Keratinocyte (primary cell): ENCODE data around the gene MCF2L2. TPM values are rescaled to one million over a fixed set of nuclear protein-coding genes. Genes with fewer than 3 reads are reported as not detected.

Experiments
- DNase-seq: peaks from one replicate; pipeline ENCODE4 v3.0.0-alpha.2; 2011; ENCODE audit warnings: low read depth, missing footprints, low spot score
- FAIRE-seq: peaks from 2 replicates; lab custom pipeline; 2011; peaks lifted over from hg19 to GRCh38; lab: Jason Lieb, UNC
- H2AFZ ChIP-seq: 2 replicates; pipeline ENCODE4 v1.6.0; 2012; ENCODE audit warnings: low read length, control low read depth, inconsistent platforms; ENCODE audit not compliant: control insufficient read depth
- H3K27ac ChIP-seq: 2 replicates; pipeline ENCODE4 v1.5.1; 2011; ENCODE audit warnings: low read length; ENCODE audit not compliant: control insufficient read depth, insufficient read depth
- H3K27me3 ChIP-seq: 3 replicates; pipeline ENCODE4 v1.6.0; 2011; ENCODE audit warnings: low read length; ENCODE audit not compliant: control insufficient read depth, insufficient read depth; ENCODE audit errors: extremely low read depth
- H3K36me3 ChIP-seq, 2 experiments: 2 replicates in 1 of 2; 3 replicates in 1 of 2; pipeline ENCODE4 v1.5.1; 2011; ENCODE audit warnings: low read length in 2 of 2, mild to moderate bottlenecking in 1 of 2; ENCODE audit not compliant: control insufficient read depth in 2 of 2, insufficient read depth in 2 of 2; ENCODE audit errors: extremely low read depth in 1 of 2
- H3K4me1 ChIP-seq: 3 replicates; pipeline ENCODE4 v1.5.1; 2011; ENCODE audit warnings: low read length; ENCODE audit not compliant: control insufficient read depth, insufficient read depth; ENCODE audit errors: extremely low read depth
- H3K4me2 ChIP-seq: 3 replicates; pipeline ENCODE4 v1.6.0; 2011; ENCODE audit warnings: low read depth, low read length; ENCODE audit not compliant: control insufficient read depth, insufficient read depth; ENCODE audit errors: extremely low read depth
- H3K4me3 ChIP-seq, 3 experiments: fragments of 200-600 bp in 1 of 3; sonication (generic) in 1 of 3; 2 replicates in 2 of 3; 3 replicates in 1 of 3; pipeline ENCODE4 v1.5.1; 2011 to 2016; ENCODE audit warnings: low read length in 3 of 3, mild to moderate bottlenecking in 3 of 3, control low read depth in 2 of 3, inconsistent platforms in 1 of 3, low read depth in 1 of 3, mixed read lengths in 1 of 3, mixed run types in 1 of 3, moderate library complexity in 1 of 3; ENCODE audit not compliant: control insufficient read depth in 2 of 3, insufficient read depth in 2 of 3; ENCODE audit errors: extremely low read depth in 1 of 3
- H3K79me2 ChIP-seq: 2 replicates; pipeline ENCODE4 v1.6.0; 2012; ENCODE audit warnings: low read length; ENCODE audit not compliant: control insufficient read depth, insufficient read depth
- H3K9ac ChIP-seq: 3 replicates; pipeline ENCODE4 v1.6.0; 2011; ENCODE audit warnings: low read length; ENCODE audit not compliant: control insufficient read depth, insufficient read depth; ENCODE audit errors: extremely low read depth
- H3K9me1 ChIP-seq: 3 replicates; pipeline ENCODE4 v1.6.0; 2011; ENCODE audit warnings: low read length; ENCODE audit not compliant: control insufficient read depth, insufficient read depth; ENCODE audit errors: extremely low read depth
- H3K9me3 ChIP-seq: 2 replicates; pipeline ENCODE4 v1.5.1; 2012; ENCODE audit warnings: low read depth, low read length; ENCODE audit not compliant: control insufficient read depth
- H4K20me1 ChIP-seq: 3 replicates; pipeline ENCODE4 v1.6.0; 2011; ENCODE audit warnings: low read length; ENCODE audit not compliant: control insufficient read depth, insufficient read depth; ENCODE audit errors: extremely low read depth
- EZH2 ChIP-seq: IDR thresholded peaks from one replicate; pipeline ENCODE4 v1.6.1; 2012; ENCODE audit warnings: inconsistent platforms, mild to moderate bottlenecking, low read length, moderate library complexity
- dilution Hi-C: fragments of 300-500 bp; cut with MboI; formaldehyde crosslinking; loops from one replicate; pipeline ENCODE4 v1.7.0; 2020; ENCODE audit warnings: low sequenced_read_pairs; ENCODE audit not compliant: extremely low pct_ligation_motif_present
- polyA plus RNA-seq, 5 experiments: library from polyadenylated mRNA; depleted of rRNA in 3 of 5; stranded (reverse) in 3 of 5; stranded (forward) in 1 of 5; unstranded in 1 of 5; fragments of >200 nt; gene quantifications; 1 replicate in 1 of 5; 2 replicates in 3 of 5; 3 replicates in 1 of 5; pipeline versions ENCODE4 v1.2.1 to v1.2.3, GENCODE V29; 2011 to 2012; ENCODE audit warnings: missing spikeins in 2 of 5, low read depth in 1 of 5, low replicate concordance in 1 of 5
- TF ChIP-seq, protein P1 (sequence below), 3 experiments: IDR thresholded peaks in 1 of 3; conservative IDR thresholded peaks in 1 of 3; optimal IDR thresholded peaks in 1 of 3; 2 replicates in 2 of 3; 3 replicates in 1 of 3; pipeline versions ENCODE3 to v1.5.1; 2011; ENCODE audit warnings: low read length in 3 of 3, mild to moderate bottlenecking in 3 of 3, moderate library complexity in 2 of 3, control low read depth in 1 of 3, inconsistent platforms in 1 of 3; ENCODE audit not compliant: insufficient read depth in 2 of 3; ENCODE audit errors: extremely low read depth in 1 of 3

The MCF2L2 gene
- polyA plus RNA-seq, 1 donor (not counting 4 experiments of a cell fraction or from before 2014, with no cell fraction given), result 0.26 TPM

DNA sequence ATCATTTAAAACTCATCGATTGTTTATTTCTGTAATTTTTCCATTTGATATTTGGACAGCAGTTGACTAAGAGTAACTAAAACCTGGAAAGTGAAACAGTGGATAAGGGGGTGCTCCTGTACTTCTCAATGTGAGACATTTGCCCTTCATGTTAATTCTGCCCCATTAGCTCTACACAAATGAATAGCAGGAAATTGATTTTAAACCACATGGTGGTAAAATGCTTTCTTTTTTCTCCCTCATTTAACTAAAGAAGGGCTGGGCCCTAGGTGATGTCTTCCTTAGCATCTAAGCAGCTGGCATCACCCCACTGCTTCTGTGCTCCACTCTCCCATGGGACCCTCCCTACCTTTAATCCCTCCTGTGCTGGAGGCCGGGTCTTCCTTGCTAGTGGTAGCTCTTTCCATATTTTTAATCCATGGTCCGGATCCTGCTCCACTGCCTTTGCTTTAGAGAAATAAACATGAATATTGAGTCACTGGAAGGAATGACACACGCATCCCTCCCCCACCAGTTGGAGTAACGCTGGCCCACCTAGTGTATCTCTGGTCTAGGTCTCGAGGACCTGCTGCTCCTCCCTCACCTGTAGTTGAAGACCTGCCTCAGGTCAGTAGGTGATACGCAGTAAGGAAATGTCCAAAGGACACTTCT, 235.6 kb downstream of the MCF2L2 start:
- no peaks in the 10 kb centered on the region for H3K27me3 ChIP-seq
- no peak for DNase-seq

DNA sequence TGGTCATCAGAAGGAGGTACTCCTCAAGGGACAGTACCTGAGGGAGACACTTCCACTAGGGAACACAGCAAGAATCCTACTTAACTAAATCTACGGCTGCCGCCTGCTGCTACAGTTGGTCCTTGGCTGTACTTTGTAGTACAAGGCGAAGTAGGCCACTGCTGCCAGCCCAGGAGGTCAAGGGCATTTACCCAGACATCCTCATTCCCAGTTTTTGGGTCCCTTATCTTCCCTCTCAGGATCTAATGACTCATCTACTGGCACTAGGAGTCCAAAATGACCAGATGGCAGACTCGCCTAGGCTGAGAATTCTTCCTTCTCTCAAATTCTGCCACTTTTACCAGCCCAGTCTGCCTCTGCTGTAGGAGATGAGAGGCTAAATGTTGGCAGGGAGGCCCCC, 238.8 kb downstream of the MCF2L2 start:
- H3K9me3 ChIP-seq, result no peaks in the 10 kb centered on the region
- no peak overlapping the region for H3K27ac ChIP-seq
- no peaks in the 10 kb centered on the region for H3K27me3 ChIP-seq
- no peaks in the 10 kb centered on the region for H4K20me1 ChIP-seq
- H3K79me2 ChIP-seq, result no peaks in the 10 kb centered on the region
- dilution Hi-C loops, result no loop called here
- no peak overlapping the region for H2AFZ ChIP-seq
- H3K4me2 ChIP-seq, result no peak overlapping the region
- no peaks in the 10 kb centered on the region for H3K36me3 ChIP-seq
- H3K9ac ChIP-seq, result no peak overlapping the region
- TF ChIP-seq, protein P1, sequence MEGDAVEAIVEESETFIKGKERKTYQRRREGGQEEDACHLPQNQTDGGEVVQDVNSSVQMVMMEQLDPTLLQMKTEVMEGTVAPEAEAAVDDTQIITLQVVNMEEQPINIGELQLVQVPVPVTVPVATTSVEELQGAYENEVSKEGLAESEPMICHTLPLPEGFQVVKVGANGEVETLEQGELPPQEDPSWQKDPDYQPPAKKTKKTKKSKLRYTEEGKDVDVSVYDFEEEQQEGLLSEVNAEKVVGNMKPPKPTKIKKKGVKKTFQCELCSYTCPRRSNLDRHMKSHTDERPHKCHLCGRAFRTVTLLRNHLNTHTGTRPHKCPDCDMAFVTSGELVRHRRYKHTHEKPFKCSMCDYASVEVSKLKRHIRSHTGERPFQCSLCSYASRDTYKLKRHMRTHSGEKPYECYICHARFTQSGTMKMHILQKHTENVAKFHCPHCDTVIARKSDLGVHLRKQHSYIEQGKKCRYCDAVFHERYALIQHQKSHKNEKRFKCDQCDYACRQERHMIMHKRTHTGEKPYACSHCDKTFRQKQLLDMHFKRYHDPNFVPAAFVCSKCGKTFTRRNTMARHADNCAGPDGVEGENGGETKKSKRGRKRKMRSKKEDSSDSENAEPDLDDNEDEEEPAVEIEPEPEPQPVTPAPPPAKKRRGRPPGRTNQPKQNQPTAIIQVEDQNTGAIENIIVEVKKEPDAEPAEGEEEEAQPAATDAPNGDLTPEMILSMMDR (optimal IDR thresholded peaks at IDR 0.05 in 1 of 3, IDR thresholded peaks at IDR 0.05 in 1 of 3, conservative IDR thresholded peaks at IDR 0.05 in 1 of 3; ENCODE audit: extremely low read depth in 1 of 3, insufficient read depth in 2 of 3, low read length in 3 of 3), result no peak
- TF ChIP-seq EZH2, result no peak
- H3K4me3 ChIP-seq, result no peak overlapping the region
- no peak for FAIRE-seq
- no peaks in the 10 kb centered on the region for H3K9me1 ChIP-seq
- H3K4me1 ChIP-seq, result peaks cover 13% of the 10 kb centered on the region
- no peak for DNase-seq

More for the DNA sequence above, 235.6 kb downstream of the MCF2L2 start:
- Histone ChIP-seq H4K20me1 (no peaks in the 10 kb centered on the region), H3K9ac (no peak overlapping the region), H3K9me1 (no peaks in the 10 kb centered on the region), H3K27ac (no peak overlapping the region), H2AFZ (no peak overlapping the region), H3K9me3 (no peaks in the 10 kb centered on the region), H3K36me3 (no peaks in the 10 kb centered on the region), H3K79me2 (no peaks in the 10 kb centered on the region), H3K4me2 (no peak overlapping the region), H3K4me3 (no peak overlapping the region), H3K4me1 (no peaks in the 10 kb centered on the region)
- TF ChIP-seq, protein P1 (optimal IDR thresholded peaks at IDR 0.05 in 1 of 3, IDR thresholded peaks at IDR 0.05 in 1 of 3, conservative IDR thresholded peaks at IDR 0.05 in 1 of 3; ENCODE audit: extremely low read depth in 1 of 3, insufficient read depth in 2 of 3, low read length in 3 of 3), result no peak
- TF ChIP-seq EZH2, result no peak
- no peak for FAIRE-seq
- dilution Hi-C loops, result no loop called here
